ENCODE results near the gene MNT. TPM values are rescaled to one million over a fixed set of nuclear protein-coding genes. Genes with fewer than 3 reads are reported as not detected.

MNT gene
- total RNA-seq, 2 donors from 2014 or later, result 23.4 to 31.9 TPM

GRCh38 chr17:2401426-2402221 is 764 bp upstream of the MNT start:
- ATAC-seq (peak; percentile 58), DNase-seq (ENCODE audit: low spot score in 2 of 2) (peak; percentile 97 to 98)
- no peaks in the 10 kb centered on the region for H3K9me3 Mint-ChIP-seq
- peak overlapping the region; percentile 94 to 98 for H3K27ac Mint-ChIP-seq
- H3K36me3 Mint-ChIP-seq, result no peaks in the 10 kb centered on the region

DNA sequence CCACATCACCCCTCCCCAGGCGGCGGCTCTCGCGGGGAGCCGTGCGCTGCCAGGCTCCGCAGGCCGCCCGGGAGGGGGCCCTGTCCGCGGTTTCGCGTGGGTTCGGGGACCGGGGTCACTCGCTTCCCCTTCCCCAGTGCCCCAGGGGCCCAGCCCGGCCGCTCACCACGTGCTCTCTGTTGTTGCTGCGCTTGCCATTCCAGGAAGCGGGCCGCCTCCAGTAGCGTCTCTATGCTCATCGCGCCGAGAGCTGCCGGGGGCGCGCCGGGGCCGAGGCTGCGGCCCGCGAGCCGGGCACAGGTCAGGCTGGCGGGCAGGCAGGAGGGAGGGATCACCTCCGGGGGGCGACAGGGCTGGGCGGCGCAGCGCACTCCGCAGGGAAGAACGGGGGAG is 390 bp downstream of the MNT start:
- H3K36me3 Mint-ChIP-seq, result no peaks in the 10 kb centered on the region
- peak overlapping the region; percentile 94 to 98 for H3K27ac Mint-ChIP-seq
- ATAC-seq (peak; percentile 6 to 13), DNase-seq (ENCODE audit: low spot score in 2 of 2) (peak; percentile 69 to 75)
- H3K9me3 Mint-ChIP-seq, result no peaks in the 10 kb centered on the region

DNA sequence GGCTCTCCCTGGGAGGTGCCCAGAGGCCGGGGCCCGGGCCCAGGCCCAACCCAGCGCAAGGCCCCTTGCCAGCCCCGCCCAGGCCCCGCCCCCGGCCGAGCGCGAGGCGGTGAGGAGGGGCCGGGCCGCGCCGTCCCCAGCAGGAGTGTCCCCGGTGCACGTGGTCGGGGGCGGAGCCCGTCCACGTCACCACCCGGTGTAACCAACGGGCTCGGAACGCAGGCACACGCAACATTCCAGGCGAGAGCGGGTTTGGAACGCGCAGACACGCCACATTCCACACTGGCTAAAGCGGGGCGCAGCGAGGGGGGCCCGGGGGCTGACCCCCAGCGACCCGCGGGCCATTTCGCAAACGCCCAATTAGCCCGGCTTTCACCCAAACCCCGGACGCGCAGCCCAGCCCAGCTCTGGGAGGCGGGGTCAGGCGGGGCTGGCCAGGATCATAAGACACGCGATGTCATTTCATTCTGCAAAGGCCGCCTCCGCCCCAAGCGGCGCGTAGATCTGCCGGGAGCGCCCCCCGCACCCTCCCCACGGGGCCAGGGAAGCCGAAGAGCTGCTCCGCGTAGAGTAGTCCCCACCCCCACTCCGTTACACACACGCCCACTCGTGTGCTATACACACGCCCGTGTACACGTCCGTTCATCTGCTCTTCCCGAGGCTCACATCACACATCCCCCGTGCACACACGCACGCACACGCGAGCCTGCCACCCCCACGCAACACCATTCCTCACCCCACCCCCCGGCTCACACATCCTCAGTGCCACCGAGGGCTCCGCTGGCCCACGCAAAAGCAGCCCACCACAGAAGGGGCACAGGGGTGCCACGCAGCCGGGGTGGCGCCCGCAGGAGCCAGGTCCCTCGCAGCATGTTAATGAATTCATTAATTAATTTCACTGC is 1.0 kb downstream of the MNT start:
- Mint-ChIP-seq H3K36me3 (no peaks in the 10 kb centered on the region), H3K9me3 (no peaks in the 10 kb centered on the region), H3K27ac (peak overlapping the region; percentile 94 to 98)
- DNase-seq (ENCODE audit: low spot score in 2 of 2) (peak; percentile 94 to 95), ATAC-seq (peak; percentile 70 to 74)

DNA sequence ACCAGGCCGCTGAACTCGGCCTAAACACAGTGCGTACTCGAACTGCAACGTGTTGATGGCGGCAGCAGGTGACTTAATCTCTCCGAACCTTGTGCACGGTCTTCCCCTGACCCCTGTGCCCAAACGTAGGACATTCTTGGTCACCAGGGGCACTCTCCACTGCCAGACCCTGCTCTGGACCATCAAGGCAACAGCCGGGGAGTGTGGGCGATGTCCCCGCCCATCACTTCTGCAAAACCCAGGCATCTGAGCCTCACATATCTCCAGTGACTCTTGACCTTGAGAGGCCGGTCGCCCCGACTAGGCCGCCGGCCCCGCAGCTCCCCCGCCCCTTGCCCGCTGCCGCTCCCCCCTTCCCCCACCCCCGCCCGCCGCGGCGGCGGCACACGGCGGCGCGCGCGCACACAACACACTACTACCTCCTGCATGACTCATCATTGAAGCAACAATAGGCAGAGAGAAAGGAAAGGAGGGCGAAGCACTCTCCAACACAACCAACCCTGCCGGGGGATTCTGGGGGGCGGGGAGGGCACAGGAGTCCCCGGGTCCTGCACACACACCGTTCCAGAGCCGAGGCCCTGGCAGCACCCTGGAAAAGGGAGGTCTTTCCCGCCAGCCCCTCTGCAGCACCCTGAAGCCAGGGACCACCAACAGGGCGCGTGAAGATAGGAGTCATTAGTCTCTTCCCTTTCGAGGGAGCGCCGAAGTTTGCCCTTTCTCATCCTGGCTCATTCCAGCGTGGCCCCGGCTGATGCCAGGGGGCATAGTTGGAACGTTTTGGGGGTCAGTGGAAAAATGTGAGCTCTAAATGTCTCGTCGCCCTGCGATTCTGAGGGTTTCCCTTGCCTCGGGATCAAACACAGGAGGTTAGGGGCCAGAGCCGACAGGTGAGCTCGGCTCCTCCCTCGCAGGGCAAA is 1.9 kb downstream of the MNT start:
- ATAC-seq, result peak; percentile 19
- peak; percentile 51 to 68 for DNase-seq (ENCODE audit: low spot score in 2 of 2)
- peak overlapping the region; percentile 88 to 94 for H3K27ac Mint-ChIP-seq
- no peaks in the 10 kb centered on the region for H3K9me3 Mint-ChIP-seq
- H3K36me3 Mint-ChIP-seq, result no peaks in the 10 kb centered on the region

- ATAC-seq, result no peak
- DNase-seq (ENCODE audit: low spot score in 2 of 2), result no peak
- H3K27ac Mint-ChIP-seq, result peak overlapping the region; percentile 65 to 70
- H3K9me3 Mint-ChIP-seq, result no peaks in the 10 kb centered on the region
- H3K36me3 Mint-ChIP-seq, result no peaks in the 10 kb centered on the region
Measured at GRCh38 chr17:2398182-2398581, 2.7 kb downstream of the MNT start.

DNA sequence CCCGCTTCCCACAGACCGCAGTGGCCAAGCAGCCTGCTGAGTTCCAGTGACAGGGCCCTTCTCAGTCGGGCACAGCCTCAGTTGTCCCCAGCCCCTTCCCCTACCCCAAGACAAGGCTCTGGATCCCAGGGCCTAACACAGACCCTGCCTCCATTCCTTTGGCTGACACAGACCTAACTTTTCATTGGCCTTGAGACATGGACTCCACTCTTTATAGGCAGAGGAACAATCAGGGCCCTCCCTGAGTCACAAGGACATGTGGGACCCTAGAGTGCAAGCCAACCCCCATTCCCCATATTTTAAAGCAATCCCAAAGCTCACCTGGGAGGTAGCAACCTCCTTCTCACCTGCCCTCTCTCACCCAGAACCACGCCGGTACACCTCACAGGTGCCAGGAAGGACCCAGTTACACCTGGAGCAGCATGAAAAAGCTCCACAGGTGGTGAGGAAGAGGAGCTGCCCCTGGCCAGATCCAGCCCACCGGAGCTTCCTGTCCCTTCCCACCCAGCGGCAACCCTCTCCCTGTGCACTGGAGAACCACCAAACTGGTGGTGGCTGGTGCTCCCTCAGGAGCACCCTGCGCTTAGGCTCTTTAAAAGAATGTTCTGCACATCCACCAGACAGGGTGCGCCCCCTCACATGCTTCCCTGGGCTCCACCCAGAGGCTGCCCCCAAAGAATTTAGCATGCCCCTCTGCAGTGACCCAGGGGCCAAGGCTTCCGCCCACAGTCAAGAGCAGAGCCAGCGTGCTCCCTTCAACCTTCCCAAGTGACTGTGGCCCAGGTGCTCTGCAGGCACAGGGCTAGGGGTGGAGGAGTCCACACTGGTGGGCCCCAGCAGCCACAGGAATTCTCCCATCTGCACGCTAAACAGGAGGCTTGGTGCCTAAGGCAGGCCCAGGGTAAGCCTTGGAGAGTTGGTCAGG is 3.4 kb downstream of the MNT start:
- no peak for DNase-seq (ENCODE audit: low spot score in 2 of 2)
- no peaks in the 10 kb centered on the region for H3K36me3 Mint-ChIP-seq
- peak overlapping the region; percentile 70 to 82 for H3K27ac Mint-ChIP-seq
- no peaks in the 10 kb centered on the region for H3K9me3 Mint-ChIP-seq
- no peak for ATAC-seq

GRCh38 chr17:2396568-2397246 is 4.2 kb downstream of the MNT start:
- Mint-ChIP-seq H3K36me3 (peaks cover 6 to 7% of the 10 kb centered on the region in 2 donors), H3K9me3 (no peaks in the 10 kb centered on the region), H3K27ac (peak overlapping the region; percentile 70 to 82)
- ATAC-seq (peak; percentile 0 to 15), DNase-seq (ENCODE audit: low spot score in 2 of 2) (peak; percentile 77 to 80)

DNA sequence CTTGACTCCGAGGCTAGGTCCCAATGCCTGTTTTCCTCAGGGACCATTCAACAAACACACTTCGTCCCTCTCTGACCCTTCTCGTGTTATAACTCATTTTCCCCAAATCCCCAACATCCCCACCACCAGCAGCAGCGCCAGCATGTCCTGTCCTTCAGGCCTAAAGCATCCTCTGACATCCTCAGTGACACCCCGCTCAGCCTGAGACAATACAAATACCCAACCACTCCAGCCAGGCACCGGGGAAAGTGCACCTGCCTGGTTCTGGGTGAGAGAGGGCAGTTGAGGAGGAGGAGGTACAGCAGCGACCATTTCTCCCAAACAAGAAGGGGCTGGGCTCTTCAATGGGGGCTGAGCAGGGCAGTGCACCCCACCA is 4.7 kb downstream of the MNT start:
- peak overlapping the region; percentile 51 to 70 for H3K27ac Mint-ChIP-seq
- ATAC-seq (no peak), DNase-seq (ENCODE audit: low spot score in 2 of 2) (no peak)
- H3K9me3 Mint-ChIP-seq, result no peaks in the 10 kb centered on the region
- H3K36me3 Mint-ChIP-seq, result peaks cover 9 to 11% of the 10 kb centered on the region in 2 donors

DNA sequence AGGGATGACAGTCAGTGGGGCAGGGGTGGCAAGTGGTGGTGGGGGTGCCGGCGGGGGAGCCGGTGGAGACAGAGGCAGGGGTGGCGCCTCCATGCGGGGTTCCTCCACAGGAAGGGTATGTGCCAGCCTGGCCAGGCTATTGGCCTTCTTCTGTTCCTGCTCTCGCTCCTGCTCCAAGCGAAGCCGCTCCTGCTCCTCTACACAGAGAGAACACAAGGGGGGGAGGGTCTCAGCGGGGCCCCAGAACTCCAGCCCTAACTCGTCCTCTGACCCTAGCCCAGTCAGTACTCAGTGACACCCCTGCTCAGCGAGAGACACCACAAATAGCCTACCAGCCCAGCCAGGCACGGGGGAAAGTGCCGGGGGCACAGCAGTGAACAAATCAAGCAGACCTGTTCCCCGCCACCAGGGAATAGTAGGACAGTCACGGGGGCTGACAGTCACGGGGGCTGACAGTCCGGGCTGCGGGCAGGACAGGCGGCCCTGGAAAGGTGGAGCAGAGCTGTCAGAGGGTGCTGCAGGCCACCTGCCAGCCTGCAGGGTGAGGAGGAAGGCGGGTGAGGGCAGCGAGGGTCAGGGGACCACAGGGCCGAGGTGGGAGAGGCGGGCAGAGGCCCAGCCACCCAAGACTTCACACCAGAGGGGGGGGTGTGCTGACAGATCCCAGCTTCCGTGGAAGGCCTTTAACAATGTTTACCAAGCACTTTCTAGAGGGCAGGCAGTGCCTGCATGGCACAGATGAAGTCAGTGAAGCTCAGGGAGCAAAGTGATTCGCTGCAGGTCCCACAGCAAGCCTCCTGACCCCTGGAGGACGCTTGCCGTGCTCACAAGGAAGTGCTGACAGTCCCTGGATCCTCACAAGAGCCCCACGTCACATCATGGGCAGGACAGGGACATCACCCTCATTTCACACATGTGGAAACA is 5.3 kb downstream of the MNT start:
- DNase-seq (ENCODE audit: low spot score in 2 of 2) (no peak), ATAC-seq (no peak)
- Mint-ChIP-seq H3K27ac (peak overlapping the region; percentile 51 to 70), H3K9me3 (no peaks in the 10 kb centered on the region), H3K36me3 (peaks cover 9 to 11% of the 10 kb centered on the region in 2 donors)

- DNase-seq (ENCODE audit: low spot score in 2 of 2) (no peak), ATAC-seq (no peak)
- Mint-ChIP-seq H3K9me3 (no peaks in the 10 kb centered on the region), H3K27ac (no peak overlapping the region), H3K36me3 (peaks cover 9 to 11% of the 10 kb centered on the region in 2 donors)
Measured at GRCh38 chr17:2394775-2395201, 6.1 kb downstream of the MNT start.

GRCh38 chr17:2393954-2394749 is 6.7 kb downstream of the MNT start:
- Mint-ChIP-seq H3K27ac (peak overlapping the region; percentile 88 to 99), H3K36me3 (peaks cover 9 to 11% of the 10 kb centered on the region in 2 donors), H3K9me3 (no peaks in the 10 kb centered on the region)
- ATAC-seq (no peak), DNase-seq (ENCODE audit: low spot score in 2 of 2) (no peak)

- no peaks in the 10 kb centered on the region for H3K9me3 Mint-ChIP-seq
- peak; percentile 91 to 96 for DNase-seq (ENCODE audit: low spot score in 2 of 2)
- peaks cover 9 to 11% of the 10 kb centered on the region in 2 donors for H3K36me3 Mint-ChIP-seq
- ATAC-seq, result peak; percentile 68 to 75
- H3K27ac Mint-ChIP-seq, result peak overlapping the region; percentile 88 to 92
Measured at GRCh38 chr17:2393174-2393953, 7.5 kb downstream of the MNT start.
